Measurements from ENCODE around the gene ADGRG6.

DNA sequence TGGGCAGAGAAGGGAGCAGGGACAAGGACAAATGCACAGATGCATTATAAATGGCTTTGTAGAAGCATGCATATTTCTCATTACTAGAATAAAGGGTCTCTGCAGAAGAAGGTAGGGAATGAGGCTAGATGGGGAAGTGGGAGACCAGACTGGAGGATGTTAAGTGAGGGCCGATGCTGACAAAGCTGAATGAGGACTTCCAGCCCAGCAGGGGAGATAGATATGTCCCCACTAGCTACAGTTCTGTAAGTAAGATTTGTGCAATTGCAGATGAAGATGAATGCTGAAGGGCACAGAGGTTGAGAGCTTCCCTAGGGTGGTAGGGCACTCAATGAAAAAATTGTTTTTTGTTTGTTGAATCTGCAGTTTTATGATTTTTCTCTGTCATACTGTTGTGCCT is 16.9 kb downstream of the ADGRG6 start:
- TF ChIP-seq SIN3A (IDR thresholded peaks at IDR 0.05; ENCODE audit: low read depth, low read length) (no peak), HDGF (IDR thresholded peaks at IDR 0.05) (no peak), POLR2A (IDR thresholded peaks at IDR 0.05; ENCODE audit: low read depth, low read length) (no peak), CTCF (IDR thresholded peaks at IDR 0.05 in 2 of 3, conservative IDR thresholded peaks at IDR 0.05 in 1 of 3; ENCODE audit: control insufficient read depth in 2 of 3, extremely low read depth in 1 of 3, insufficient read depth in 1 of 3, low read depth in 3 of 3, low read length in 3 of 3) (no peak), E2F4 (IDR thresholded peaks at IDR 0.05; ENCODE audit: low read depth, low read length) (no peak), YY1 (IDR thresholded peaks at IDR 0.05; ENCODE audit: low read depth, low read length) (no peak), FOXM1 (IDR thresholded peaks at IDR 0.05; ENCODE audit: low read depth, low read length) (no peak)
- TF ChIP-seq, protein P1, sequence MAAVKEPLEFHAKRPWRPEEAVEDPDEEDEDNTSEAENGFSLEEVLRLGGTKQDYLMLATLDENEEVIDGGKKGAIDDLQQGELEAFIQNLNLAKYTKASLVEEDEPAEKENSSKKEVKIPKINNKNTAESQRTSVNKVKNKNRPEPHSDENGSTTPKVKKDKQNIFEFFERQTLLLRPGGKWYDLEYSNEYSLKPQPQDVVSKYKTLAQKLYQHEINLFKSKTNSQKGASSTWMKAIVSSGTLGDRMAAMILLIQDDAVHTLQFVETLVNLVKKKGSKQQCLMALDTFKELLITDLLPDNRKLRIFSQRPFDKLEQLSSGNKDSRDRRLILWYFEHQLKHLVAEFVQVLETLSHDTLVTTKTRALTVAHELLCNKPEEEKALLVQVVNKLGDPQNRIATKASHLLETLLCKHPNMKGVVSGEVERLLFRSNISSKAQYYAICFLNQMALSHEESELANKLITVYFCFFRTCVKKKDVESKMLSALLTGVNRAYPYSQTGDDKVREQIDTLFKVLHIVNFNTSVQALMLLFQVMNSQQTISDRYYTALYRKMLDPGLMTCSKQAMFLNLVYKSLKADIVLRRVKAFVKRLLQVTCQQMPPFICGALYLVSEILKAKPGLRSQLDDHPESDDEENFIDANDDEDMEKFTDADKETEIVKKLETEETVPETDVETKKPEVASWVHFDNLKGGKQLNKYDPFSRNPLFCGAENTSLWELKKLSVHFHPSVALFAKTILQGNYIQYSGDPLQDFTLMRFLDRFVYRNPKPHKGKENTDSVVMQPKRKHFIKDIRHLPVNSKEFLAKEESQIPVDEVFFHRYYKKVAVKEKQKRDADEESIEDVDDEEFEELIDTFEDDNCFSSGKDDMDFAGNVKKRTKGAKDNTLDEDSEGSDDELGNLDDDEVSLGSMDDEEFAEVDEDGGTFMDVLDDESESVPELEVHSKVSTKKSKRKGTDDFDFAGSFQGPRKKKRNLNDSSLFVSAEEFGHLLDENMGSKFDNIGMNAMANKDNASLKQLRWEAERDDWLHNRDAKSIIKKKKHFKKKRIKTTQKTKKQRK (IDR thresholded peaks at IDR 0.05; ENCODE audit: low read depth, low read length) = no peak
- TF ChIP-seq, protein P2, sequence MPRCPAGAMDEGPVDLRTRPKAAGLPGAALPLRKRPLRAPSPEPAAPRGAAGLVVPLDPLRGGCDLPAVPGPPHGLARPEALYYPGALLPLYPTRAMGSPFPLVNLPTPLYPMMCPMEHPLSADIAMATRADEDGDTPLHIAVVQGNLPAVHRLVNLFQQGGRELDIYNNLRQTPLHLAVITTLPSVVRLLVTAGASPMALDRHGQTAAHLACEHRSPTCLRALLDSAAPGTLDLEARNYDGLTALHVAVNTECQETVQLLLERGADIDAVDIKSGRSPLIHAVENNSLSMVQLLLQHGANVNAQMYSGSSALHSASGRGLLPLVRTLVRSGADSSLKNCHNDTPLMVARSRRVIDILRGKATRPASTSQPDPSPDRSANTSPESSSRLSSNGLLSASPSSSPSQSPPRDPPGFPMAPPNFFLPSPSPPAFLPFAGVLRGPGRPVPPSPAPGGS (IDR thresholded peaks at IDR 0.05; ENCODE audit: borderline replicate concordance, insufficient read depth, low read depth, low read length, poor library complexity, severe bottlenecking) = no peak
- TF ChIP-seq, protein P3, sequence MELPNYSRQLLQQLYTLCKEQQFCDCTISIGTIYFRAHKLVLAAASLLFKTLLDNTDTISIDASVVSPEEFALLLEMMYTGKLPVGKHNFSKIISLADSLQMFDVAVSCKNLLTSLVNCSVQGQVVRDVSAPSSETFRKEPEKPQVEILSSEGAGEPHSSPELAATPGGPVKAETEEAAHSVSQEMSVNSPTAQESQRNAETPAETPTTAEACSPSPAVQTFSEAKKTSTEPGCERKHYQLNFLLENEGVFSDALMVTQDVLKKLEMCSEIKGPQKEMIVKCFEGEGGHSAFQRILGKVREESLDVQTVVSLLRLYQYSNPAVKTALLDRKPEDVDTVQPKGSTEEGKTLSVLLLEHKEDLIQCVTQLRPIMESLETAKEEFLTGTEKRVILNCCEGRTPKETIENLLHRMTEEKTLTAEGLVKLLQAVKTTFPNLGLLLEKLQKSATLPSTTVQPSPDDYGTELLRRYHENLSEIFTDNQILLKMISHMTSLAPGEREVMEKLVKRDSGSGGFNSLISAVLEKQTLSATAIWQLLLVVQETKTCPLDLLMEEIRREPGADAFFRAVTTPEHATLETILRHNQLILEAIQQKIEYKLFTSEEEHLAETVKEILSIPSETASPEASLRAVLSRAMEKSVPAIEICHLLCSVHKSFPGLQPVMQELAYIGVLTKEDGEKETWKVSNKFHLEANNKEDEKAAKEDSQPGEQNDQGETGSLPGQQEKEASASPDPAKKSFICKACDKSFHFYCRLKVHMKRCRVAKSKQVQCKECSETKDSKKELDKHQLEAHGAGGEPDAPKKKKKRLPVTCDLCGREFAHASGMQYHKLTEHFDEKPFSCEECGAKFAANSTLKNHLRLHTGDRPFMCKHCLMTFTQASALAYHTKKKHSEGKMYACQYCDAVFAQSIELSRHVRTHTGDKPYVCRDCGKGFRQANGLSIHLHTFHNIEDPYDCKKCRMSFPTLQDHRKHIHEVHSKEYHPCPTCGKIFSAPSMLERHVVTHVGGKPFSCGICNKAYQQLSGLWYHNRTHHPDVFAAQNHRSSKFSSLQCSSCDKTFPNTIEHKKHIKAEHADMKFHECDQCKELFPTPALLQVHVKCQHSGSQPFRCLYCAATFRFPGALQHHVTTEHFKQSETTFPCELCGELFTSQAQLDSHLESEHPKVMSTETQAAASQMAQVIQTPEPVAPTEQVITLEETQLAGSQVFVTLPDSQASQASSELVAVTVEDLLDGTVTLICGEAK (IDR thresholded peaks at IDR 0.05; ENCODE audit: borderline replicate concordance) = no peak
- TF ChIP-seq, protein P4, sequence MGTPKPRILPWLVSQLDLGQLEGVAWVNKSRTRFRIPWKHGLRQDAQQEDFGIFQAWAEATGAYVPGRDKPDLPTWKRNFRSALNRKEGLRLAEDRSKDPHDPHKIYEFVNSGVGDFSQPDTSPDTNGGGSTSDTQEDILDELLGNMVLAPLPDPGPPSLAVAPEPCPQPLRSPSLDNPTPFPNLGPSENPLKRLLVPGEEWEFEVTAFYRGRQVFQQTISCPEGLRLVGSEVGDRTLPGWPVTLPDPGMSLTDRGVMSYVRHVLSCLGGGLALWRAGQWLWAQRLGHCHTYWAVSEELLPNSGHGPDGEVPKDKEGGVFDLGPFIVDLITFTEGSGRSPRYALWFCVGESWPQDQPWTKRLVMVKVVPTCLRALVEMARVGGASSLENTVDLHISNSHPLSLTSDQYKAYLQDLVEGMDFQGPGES (IDR thresholded peaks at IDR 0.05) = no peak
